GM12801 (cell line): Measurements from ENCODE around the gene EIF1B.

Source experiments
- TF ChIP-seq, protein P1 (sequence below): IDR thresholded peaks from one replicate; pipeline ENCODE4 v1.5.1; 2011; ENCODE audit warnings: control low read depth; ENCODE audit not compliant: insufficient read length; ENCODE audit errors: extremely low read depth

EIF1B gene

GRCh38 chr3:40336101-40336500 is 26.6 kb downstream of the EIF1B start:
- TF ChIP-seq, protein P1, sequence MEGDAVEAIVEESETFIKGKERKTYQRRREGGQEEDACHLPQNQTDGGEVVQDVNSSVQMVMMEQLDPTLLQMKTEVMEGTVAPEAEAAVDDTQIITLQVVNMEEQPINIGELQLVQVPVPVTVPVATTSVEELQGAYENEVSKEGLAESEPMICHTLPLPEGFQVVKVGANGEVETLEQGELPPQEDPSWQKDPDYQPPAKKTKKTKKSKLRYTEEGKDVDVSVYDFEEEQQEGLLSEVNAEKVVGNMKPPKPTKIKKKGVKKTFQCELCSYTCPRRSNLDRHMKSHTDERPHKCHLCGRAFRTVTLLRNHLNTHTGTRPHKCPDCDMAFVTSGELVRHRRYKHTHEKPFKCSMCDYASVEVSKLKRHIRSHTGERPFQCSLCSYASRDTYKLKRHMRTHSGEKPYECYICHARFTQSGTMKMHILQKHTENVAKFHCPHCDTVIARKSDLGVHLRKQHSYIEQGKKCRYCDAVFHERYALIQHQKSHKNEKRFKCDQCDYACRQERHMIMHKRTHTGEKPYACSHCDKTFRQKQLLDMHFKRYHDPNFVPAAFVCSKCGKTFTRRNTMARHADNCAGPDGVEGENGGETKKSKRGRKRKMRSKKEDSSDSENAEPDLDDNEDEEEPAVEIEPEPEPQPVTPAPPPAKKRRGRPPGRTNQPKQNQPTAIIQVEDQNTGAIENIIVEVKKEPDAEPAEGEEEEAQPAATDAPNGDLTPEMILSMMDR, result no peak

- TF ChIP-seq, protein P1, result no peak
Observed at GRCh38 chr3:40336511-40337135, 27.1 kb downstream of the EIF1B start.

DNA sequence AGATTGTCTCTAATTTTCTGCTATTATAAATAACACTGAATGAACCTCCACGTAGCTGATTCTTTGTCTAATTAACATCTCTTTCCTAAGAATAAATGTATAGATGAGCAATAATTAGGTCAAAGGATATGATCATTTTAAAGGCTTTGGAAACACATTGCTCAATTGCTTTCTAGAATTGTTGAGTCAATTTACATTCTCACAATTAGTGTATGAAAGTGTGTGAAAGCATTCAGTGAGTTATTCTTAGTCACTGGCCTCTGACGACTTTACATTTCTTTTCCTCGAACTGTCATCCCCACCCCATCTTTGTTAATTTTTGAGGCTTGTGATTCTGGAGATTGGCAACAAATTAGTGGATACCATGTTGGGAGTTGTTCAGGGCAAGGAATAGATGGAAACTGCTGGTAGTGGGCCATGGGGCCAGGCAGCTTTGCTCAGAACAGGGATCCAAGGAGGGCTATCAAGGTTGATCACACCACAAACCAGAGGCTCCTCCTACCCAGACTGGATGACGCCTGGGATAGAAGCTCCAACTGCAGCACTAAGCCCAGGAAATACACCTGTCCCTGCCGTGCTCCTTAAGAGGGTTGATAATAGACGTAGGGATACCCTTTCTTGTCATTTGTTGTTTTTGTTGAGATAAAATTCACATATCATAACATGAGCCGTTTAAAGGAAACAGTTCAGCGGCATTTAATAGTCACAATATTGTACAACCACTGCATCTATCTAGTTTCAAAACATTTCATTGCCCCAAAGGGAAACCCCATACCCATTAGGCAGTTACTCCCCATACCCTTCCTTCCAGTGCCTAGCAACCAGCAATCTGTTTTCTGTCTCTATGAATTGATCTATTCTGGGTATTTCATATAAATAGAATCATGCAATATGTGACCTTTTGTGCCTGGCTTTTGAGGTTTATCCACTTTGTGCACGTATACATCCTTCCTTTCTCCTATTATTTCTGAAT is 27.9 kb downstream of the EIF1B start:
- TF ChIP-seq, protein P1, result no peak

GRCh38 chr3:40339871-40340270 is 30.4 kb downstream of the EIF1B start:
- TF ChIP-seq, protein P1, result no peak

DNA sequence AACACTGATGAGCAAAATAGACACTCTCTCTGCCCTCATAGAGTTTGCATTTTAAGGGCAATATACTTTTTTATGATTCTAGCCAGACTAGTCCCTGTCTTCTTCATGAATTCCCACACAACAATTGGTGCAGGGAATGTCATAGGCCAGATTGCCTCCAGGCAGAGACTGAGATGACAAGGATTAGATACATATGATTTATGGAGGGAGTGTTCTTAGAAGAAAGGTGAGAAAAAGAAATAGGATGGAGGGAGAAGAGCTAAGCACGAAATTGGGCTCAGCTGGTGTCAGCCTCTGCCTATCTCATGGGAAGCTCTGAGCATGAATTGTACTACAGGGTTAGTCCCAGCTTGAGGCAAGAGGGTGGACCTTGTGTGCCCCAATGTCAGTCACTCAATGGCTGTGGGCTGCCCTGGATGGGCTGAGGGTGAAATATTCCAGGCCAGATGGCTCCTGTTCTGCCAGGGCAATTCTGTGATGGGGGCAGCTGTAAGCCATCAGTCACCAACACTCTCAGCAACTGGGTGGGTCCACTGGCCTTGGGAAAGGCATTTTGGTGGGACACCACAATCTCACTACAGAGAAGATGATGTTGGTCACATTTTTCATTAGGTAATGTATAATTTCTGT is 31.1 kb downstream of the EIF1B start:
- TF ChIP-seq, protein P1, result no peak

- TF ChIP-seq, protein P1, result no peak
Observed at GRCh38 chr3:40341671-40342070, 32.2 kb downstream of the EIF1B start.

DNA sequence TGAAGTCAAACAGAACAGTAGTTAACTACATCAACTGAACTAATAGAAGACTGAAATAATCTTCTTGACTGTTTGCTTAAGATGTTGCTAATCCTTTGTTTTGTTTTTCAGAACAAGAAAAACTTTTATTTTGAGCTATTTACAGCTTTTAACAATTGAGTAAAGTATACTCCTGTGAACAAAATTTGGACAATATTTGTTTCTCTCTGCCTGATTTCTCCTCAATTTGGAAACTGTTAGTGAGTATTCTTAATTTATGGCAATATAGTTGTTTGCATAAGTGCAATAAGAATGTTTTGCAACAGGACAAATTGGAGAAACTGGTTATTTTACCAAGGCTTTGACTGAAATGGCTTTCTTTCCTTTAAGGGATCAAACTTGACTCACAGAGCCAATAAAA is 41.0 kb downstream of the EIF1B start:
- TF ChIP-seq, protein P1, result no peak
